22Rv1 (cell line): ENCODE results near the gene MEIKIN.

Experiments
- H3K27ac ChIP-seq: fragments of 450-650 bp; 2 replicates; pipeline ENCODE4 v1.5.1; 2017
- ZFX ChIP-seq: fragments of 450-650 bp; IDR thresholded peaks from 2 replicates; pipeline ENCODE4 v1.6.1; 2017; ENCODE audit warnings: antibody characterized with exemption, borderline replicate concordance
- TF ChIP-seq, protein P1 (sequence below): fragments of 450-650 bp; IDR thresholded peaks from 2 replicates; pipeline ENCODE4 v1.5.1; 2017; ENCODE audit warnings: mild to moderate bottlenecking

MEIKIN gene

DNA sequence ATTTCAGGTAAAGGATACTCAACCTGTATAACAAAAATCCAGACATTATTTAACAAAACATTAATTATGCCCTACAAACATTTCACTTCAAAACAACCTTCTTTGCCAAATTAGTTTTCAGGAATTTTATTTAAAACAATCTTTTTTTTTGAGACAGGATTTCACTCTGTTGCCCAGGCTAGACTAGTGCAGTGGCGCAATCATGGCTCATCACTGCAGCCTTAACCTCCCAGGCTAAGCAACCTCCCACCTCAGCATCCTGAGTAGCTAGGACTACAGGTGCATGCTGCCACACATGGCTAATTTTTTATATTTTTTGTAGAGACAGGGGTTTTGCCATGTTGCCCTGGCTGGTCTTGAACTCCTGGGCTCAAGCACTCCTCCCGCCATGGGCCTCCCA, 152.6 kb downstream of the MEIKIN start:
- no peak overlapping the region for H3K27ac ChIP-seq
- TF ChIP-seq, protein P1, sequence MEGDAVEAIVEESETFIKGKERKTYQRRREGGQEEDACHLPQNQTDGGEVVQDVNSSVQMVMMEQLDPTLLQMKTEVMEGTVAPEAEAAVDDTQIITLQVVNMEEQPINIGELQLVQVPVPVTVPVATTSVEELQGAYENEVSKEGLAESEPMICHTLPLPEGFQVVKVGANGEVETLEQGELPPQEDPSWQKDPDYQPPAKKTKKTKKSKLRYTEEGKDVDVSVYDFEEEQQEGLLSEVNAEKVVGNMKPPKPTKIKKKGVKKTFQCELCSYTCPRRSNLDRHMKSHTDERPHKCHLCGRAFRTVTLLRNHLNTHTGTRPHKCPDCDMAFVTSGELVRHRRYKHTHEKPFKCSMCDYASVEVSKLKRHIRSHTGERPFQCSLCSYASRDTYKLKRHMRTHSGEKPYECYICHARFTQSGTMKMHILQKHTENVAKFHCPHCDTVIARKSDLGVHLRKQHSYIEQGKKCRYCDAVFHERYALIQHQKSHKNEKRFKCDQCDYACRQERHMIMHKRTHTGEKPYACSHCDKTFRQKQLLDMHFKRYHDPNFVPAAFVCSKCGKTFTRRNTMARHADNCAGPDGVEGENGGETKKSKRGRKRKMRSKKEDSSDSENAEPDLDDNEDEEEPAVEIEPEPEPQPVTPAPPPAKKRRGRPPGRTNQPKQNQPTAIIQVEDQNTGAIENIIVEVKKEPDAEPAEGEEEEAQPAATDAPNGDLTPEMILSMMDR, result no peak
- TF ChIP-seq ZFX, result no peak

DNA sequence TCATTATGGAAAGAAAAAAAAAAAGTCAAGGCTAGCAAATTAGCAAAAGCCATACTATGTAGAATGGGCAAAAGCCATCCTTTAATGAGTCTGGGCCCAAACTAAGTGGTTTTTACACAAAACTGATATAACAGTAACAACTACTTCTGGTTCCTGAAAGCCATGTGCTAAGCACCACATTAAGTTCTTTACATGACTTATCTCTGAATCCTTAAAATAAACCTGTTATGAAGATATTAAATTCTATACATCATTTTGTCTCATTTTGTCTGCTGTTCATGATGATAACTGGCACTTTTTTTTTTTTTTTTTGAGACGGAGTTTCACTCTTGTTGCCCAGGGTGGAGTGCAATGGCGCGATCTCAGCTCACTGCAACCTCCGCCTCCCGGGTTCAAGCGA, 153.6 kb downstream of the MEIKIN start:
- TF ChIP-seq, protein P1, result no peak
- no peak for TF ChIP-seq ZFX

DNA sequence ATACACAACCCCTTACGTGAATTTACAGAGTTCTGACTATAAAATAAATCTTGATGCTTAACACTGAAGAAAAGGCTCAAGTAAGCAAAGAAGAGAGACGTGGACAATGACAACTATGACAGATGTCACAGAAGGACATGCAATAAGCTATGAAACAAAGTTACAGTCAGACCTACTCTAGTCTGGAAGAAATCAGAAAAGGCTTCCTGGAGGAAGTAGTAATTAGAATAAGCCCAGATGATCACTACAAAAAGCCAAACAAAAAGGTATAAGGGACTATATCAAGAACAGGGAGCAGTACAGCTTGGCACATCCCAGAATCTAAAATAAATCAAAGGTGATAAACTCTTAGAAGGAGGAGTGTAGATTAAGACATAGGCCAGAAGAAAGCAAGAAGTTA, 154.9 kb downstream of the MEIKIN start:
- H3K27ac ChIP-seq, result no peak overlapping the region
- TF ChIP-seq, protein P1, result no peak
- no peak for TF ChIP-seq ZFX

More for the DNA sequence above, 153.6 kb downstream of the MEIKIN start:
- H3K27ac ChIP-seq, result no peak overlapping the region

DNA sequence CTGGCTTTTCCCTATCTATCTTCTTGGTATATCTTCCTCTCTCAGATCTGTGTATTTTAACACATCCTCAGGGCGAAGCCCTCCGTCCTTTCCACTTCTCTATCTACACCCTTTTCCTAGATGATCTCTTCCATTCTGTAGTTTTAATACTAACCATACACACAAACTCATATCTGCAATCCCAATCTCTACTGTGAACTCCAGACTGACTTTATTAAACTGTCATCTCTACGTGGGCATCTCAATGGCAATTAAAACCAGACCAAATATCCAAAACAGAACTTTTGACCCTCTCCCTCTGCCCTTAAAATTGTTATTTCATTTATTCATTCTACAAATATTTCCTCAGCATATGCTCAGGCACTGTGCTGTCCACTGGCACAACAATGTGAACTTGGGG, 155.7 kb downstream of the MEIKIN start:
- H3K27ac ChIP-seq, result no peak overlapping the region
- TF ChIP-seq, protein P1, result no peak
- no peak for TF ChIP-seq ZFX

DNA sequence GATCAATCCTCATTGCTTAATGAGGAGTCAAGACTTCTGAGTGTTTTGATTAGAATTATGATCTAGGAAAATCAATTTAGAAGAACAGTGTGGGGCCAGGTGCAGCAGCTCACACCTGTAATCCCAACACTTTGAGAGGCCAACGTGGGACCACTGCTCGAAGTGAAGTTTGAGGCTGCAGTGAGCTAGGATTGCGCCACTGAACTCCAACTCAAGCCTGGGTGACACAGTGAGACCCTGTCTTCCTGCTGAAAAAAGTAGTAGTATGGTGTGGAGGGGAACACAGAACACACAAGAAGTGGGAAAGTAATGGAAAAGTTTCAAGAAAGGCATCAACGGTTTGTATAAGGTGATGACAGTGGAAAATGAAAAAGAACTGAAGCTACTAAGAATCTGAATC, 157.7 kb downstream of the MEIKIN start:
- TF ChIP-seq, protein P1, result no peak
- no peak for TF ChIP-seq ZFX
- H3K27ac ChIP-seq, result no peak overlapping the region

DNA sequence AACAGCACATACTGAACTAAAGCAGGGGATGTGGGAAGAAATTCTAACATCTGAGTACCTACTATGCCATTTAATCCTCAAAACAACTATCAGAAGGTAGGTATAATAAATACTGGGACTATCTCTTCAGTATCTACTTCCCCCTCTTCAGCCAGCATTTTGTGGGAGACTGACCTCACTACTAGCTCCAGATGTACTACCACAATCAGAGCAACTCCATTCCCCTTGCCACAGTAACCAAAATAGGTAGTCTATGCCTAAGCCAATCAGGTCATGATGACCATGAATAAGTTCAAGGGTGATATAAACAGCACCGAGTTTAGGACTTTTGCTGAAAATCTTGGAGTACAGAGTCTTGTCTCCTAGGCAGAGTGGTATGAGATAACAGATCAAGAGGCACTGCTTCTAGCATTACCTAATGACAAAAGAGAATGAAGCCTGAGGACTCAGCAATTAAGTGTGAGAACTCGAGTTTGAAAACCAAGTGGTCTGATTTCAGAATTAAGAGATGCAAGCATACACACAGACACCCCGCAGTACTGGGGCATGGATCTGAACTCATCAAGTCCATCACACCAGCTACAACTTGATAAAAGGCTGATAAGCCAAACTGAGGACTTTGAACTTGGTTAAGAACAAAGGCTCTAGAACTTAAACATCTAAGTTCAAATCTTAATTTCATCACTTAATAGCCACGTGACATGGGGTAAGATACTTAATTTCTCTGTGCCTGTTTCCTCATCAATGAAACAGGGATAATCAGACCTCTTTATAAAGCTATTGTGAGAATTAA, 158.4 kb downstream of the MEIKIN start:
- TF ChIP-seq ZFX, result no peak
- TF ChIP-seq, protein P1, result no peak
- no peak overlapping the region for H3K27ac ChIP-seq

DNA sequence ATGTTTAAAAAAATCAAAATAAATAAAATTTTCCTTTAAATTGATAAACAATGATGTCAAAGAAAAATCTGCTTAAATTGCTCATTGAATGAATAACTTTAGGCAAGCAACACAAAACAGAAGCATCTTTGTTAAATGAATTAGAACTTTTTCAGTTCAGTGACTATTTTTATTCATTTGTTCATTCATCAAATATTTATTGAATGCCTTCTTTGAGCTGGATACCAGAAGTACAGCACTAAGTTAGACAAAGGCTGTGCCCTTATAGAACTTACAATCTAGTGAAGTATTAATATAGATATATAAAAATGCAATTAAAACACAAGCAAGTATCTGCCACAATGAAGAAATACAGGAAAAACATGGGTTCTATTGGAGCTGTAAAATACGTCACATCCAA, 159.4 kb downstream of the MEIKIN start:
- no peak for TF ChIP-seq ZFX
- TF ChIP-seq, protein P1, result no peak
- H3K27ac ChIP-seq, result no peak overlapping the region
